Measurements from ENCODE around the gene CCDC187.
A peak's percentile ranks its signal among the peaks of the same experiment; 100 is the strongest.

CCDC187 gene

GRCh38 chr9:136283291-136284235, 20.3 kb downstream of the CCDC187 start:
- DNase-seq (ENCODE audit: low read depth in 2 of 2), result peak; percentile 62 to 70

GRCh38 chr9:136282272-136282861, 21.5 kb downstream of the CCDC187 start:
- no peak for DNase-seq (ENCODE audit: low read depth in 2 of 2)

DNA sequence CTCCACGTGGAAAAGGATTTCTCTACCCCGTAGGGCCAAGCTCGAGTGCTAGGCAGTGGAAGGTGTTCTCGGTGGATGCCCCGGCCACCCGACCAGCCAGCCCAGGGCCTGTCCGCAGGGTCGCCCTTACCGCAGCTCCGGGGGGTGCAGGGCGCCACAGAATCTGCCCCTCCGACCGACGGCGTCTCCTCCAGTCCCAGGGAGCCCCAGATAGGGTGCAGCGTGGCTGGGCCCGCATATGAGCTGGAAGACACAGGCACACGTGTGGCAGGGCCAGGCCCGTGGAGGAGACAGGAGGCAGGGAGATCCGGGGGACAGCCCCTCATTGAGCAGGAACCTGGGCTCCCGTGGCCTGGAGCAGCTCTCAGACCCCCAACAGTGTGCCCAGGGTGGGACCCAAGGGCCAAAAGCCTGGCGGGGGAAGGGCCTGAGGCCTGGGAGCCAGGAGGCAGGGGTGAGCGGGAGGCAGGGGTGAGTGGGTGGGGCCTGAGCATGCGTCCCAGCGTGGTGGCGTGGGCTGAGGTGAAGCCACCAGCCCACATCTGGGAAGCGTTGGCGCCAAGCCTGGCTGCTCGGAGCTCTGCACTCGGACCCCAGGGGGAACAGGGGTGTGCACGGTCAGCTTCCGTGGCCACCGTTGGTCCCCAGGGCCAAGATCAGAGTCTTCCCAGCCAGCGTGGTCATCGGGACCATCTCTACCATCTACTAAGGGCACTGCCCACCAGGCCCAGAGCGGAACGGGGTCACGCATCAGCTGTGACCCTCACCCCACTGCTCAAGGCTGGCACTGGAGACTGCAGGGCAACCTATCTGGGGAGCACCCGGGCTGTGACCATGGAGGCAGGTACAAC, 22.2 kb downstream of the CCDC187 start:
- DNase-seq (ENCODE audit: low read depth in 2 of 2), result no peak

- DNase-seq (ENCODE audit: low read depth in 2 of 2), result no peak
These were observed 23.2 kb downstream of the CCDC187 start for GRCh38 chr9:136280535-136281315.

DNA sequence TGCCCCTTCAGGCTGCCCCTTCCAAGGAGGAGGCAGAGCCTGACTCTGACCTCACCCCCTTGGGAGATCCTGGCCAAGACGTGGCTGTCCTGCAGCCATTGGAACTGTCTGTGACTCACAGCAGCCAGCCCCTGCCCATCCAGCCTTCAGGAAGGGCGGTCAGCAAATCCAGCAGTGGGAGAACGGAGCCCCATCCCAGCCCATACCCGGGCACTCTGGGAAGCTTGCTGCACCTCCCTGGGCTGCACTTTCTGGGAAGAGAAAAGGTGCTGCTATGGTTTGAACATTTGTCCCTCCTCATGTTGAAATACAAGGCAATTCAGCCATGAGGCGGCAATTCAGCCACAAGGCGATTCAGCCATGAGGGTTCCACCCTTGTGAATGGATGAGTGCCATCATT, 24.4 kb downstream of the CCDC187 start:
- no peak for DNase-seq (ENCODE audit: low read depth in 2 of 2)

DNA sequence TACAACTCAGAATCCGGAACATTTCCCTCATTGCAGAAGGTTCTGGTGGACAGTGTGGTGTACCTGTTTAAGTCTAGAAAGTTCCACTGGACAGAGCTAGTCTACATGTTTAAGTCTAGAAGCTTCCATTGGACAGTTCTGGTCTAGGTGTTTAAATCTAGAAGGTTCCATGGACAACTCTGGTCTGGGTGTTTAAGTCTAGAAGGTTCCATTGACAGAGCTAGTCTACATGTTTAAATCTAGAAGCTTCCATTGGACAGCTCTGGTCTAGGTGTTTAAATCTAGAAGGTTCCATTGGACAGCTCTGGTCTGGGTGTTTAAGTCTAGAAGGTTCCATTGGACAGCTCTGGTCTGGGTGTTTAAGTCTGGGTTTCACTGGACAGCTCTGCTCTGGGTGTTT, 25.0 kb downstream of the CCDC187 start:
- DNase-seq (ENCODE audit: low read depth in 2 of 2), result no peak

GRCh38 chr9:136278221-136278620, 25.7 kb downstream of the CCDC187 start:
- no peak for DNase-seq (ENCODE audit: low read depth in 2 of 2)

- no peak for DNase-seq (ENCODE audit: low read depth in 2 of 2)
These were observed 26.1 kb downstream of the CCDC187 start for GRCh38 chr9:136277746-136278145.

- no peak for DNase-seq (ENCODE audit: low read depth in 2 of 2)
These were observed 27.2 kb downstream of the CCDC187 start for GRCh38 chr9:136276716-136277115.

- no peak for DNase-seq (ENCODE audit: low read depth in 2 of 2)
These were observed 28.1 kb downstream of the CCDC187 start for GRCh38 chr9:136275655-136276429.

DNA sequence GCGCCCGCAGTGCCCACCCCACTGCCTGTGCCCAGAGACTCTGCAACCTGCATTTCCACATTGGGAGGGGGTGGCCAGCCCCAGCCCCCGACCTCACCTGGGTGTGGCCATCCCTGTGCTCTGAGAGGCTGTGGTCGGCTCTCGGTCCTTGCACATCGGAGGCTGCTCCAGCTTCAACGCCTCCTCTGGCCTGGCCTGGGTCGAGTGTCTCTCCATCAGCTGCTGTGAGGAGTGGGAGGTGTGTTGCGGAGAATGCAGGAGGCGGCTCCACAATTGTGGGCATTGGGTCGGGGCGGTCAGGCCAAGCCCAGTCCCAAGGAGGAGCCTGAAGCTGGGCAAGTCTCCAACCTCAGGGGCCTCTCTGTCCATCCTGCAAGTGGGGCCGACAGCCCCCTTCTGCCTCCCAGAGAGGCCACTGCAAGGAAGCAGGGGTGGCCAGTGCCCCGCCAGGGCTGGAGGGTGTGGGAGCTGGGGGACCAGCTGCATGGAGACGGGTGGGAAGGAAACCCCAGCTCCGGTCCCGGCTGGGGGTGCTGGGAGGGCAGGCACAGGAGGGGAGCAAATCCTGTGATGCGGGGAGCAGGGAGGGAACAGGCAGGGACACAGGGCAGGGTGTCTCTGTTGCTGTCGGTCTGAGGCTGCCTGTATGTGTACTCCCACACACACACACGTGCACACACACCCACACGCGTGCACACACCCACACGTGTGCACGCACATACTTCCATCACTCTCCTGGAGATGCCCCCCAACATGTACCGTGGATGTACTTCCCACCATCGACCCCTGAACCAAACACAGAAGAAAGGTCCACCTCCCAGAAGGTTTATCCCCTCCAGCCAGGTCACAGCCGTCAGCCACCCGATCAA, 28.9 kb downstream of the CCDC187 start:
- DNase-seq (ENCODE audit: low read depth in 2 of 2), result no peak

- DNase-seq (ENCODE audit: low read depth in 2 of 2), result no peak
These were observed 29.7 kb downstream of the CCDC187 start for GRCh38 chr9:136273921-136274785.

- DNase-seq (ENCODE audit: low read depth in 2 of 2), result no peak
These were observed 30.5 kb downstream of the CCDC187 start for GRCh38 chr9:136273244-136273865.

GRCh38 chr9:136270173-136270705, 33.7 kb downstream of the CCDC187 start:
- DNase-seq (ENCODE audit: low read depth in 2 of 2), result no peak

DNA sequence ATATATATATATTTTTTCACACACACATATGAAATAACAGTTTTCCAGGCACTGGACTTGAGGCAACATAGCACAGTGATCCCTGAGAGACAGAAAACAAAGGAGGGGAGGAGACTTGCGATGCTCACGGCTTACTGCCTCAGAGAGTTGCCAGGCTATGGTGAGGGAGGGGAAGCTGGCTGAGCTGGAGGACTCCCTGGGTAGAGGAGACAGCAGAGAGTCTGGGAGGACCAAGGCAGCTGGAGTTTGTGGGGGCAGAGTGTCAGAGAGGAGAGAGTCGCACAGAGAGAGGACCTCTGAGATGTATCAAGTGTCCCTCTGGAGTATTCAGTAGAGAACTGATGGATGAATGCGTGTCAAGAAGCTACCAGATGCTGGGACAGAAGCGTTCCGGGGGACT, 35.2 kb downstream of the CCDC187 start:
- no peak for DNase-seq (ENCODE audit: low read depth in 2 of 2)

DNA sequence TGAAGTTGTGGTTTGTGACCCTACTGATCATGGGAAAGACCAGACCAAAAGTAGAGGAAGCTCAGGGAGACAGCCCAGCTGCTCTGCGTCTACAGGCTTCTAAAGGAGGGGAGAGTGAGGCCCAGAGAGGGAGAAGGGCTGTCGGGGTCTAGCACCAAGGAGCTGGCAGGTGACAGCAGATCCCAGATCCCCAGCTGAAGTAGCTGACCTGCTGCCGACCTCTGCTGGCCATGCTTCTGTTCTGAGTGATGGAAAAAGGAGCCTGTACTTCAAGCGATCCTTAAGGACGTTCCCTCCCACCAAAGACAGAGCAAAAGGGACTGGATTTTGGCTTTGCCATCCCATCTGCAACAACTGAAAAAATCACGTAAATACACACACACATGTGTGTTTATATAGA, 35.6 kb downstream of the CCDC187 start:
- DNase-seq (ENCODE audit: low read depth in 2 of 2), result no peak

- DNase-seq (ENCODE audit: low read depth in 2 of 2), result peak; percentile 83
These were observed 36.4 kb downstream of the CCDC187 start for GRCh38 chr9:136267261-136268111.
